Keratinocyte (primary cell): ENCODE results near the gene CNFN. TPM values are rescaled to one million over a fixed set of nuclear protein-coding genes. Genes with fewer than 3 reads are reported as not detected.

Source experiments
- DNase-seq: peaks from one replicate; pipeline ENCODE4 v3.0.0-alpha.2; 2011; ENCODE audit warnings: low read depth, missing footprints, low spot score
- FAIRE-seq: peaks from 2 replicates; lab custom pipeline; 2011; peaks lifted over from hg19 to GRCh38; lab: Jason Lieb, UNC
- H2AFZ ChIP-seq: 2 replicates; pipeline ENCODE4 v1.6.0; 2012; ENCODE audit warnings: low read length, control low read depth, inconsistent platforms; ENCODE audit not compliant: control insufficient read depth
- H3K27ac ChIP-seq: 2 replicates; pipeline ENCODE4 v1.5.1; 2011; ENCODE audit warnings: low read length; ENCODE audit not compliant: control insufficient read depth, insufficient read depth
- H3K27me3 ChIP-seq: 3 replicates; pipeline ENCODE4 v1.6.0; 2011; ENCODE audit warnings: low read length; ENCODE audit not compliant: control insufficient read depth, insufficient read depth; ENCODE audit errors: extremely low read depth
- H3K36me3 ChIP-seq, 2 experiments: 2 replicates in 1 of 2; 3 replicates in 1 of 2; pipeline ENCODE4 v1.5.1; 2011; ENCODE audit warnings: low read length in 2 of 2, mild to moderate bottlenecking in 1 of 2; ENCODE audit not compliant: control insufficient read depth in 2 of 2, insufficient read depth in 2 of 2; ENCODE audit errors: extremely low read depth in 1 of 2
- H3K4me1 ChIP-seq: 3 replicates; pipeline ENCODE4 v1.5.1; 2011; ENCODE audit warnings: low read length; ENCODE audit not compliant: control insufficient read depth, insufficient read depth; ENCODE audit errors: extremely low read depth
- H3K4me2 ChIP-seq: 3 replicates; pipeline ENCODE4 v1.6.0; 2011; ENCODE audit warnings: low read depth, low read length; ENCODE audit not compliant: control insufficient read depth, insufficient read depth; ENCODE audit errors: extremely low read depth
- H3K4me3 ChIP-seq, 3 experiments: fragments of 200-600 bp in 1 of 3; sonication (generic) in 1 of 3; 2 replicates in 2 of 3; 3 replicates in 1 of 3; pipeline ENCODE4 v1.5.1; 2011 to 2016; ENCODE audit warnings: low read length in 3 of 3, mild to moderate bottlenecking in 3 of 3, control low read depth in 2 of 3, inconsistent platforms in 1 of 3, low read depth in 1 of 3, mixed read lengths in 1 of 3, mixed run types in 1 of 3, moderate library complexity in 1 of 3; ENCODE audit not compliant: control insufficient read depth in 2 of 3, insufficient read depth in 2 of 3; ENCODE audit errors: extremely low read depth in 1 of 3
- H3K79me2 ChIP-seq: 2 replicates; pipeline ENCODE4 v1.6.0; 2012; ENCODE audit warnings: low read length; ENCODE audit not compliant: control insufficient read depth, insufficient read depth
- H3K9ac ChIP-seq: 3 replicates; pipeline ENCODE4 v1.6.0; 2011; ENCODE audit warnings: low read length; ENCODE audit not compliant: control insufficient read depth, insufficient read depth; ENCODE audit errors: extremely low read depth
- H3K9me1 ChIP-seq: 3 replicates; pipeline ENCODE4 v1.6.0; 2011; ENCODE audit warnings: low read length; ENCODE audit not compliant: control insufficient read depth, insufficient read depth; ENCODE audit errors: extremely low read depth
- H3K9me3 ChIP-seq: 2 replicates; pipeline ENCODE4 v1.5.1; 2012; ENCODE audit warnings: low read depth, low read length; ENCODE audit not compliant: control insufficient read depth
- H4K20me1 ChIP-seq: 3 replicates; pipeline ENCODE4 v1.6.0; 2011; ENCODE audit warnings: low read length; ENCODE audit not compliant: control insufficient read depth, insufficient read depth; ENCODE audit errors: extremely low read depth
- EZH2 ChIP-seq: IDR thresholded peaks from one replicate; pipeline ENCODE4 v1.6.1; 2012; ENCODE audit warnings: inconsistent platforms, mild to moderate bottlenecking, low read length, moderate library complexity
- dilution Hi-C: fragments of 300-500 bp; cut with MboI; formaldehyde crosslinking; loops from one replicate; pipeline ENCODE4 v1.7.0; 2020; ENCODE audit warnings: low sequenced_read_pairs; ENCODE audit not compliant: extremely low pct_ligation_motif_present
- polyA plus RNA-seq, 5 experiments: library from polyadenylated mRNA; depleted of rRNA in 3 of 5; stranded (reverse) in 3 of 5; stranded (forward) in 1 of 5; unstranded in 1 of 5; fragments of >200 nt; gene quantifications; 1 replicate in 1 of 5; 2 replicates in 3 of 5; 3 replicates in 1 of 5; pipeline versions ENCODE4 v1.2.1 to v1.2.3, GENCODE V29; 2011 to 2012; ENCODE audit warnings: missing spikeins in 2 of 5, low read depth in 1 of 5, low replicate concordance in 1 of 5
- TF ChIP-seq, protein P1 (sequence below), 3 experiments: IDR thresholded peaks in 1 of 3; conservative IDR thresholded peaks in 1 of 3; optimal IDR thresholded peaks in 1 of 3; 2 replicates in 2 of 3; 3 replicates in 1 of 3; pipeline versions ENCODE3 to v1.5.1; 2011; ENCODE audit warnings: low read length in 3 of 3, mild to moderate bottlenecking in 3 of 3, moderate library complexity in 2 of 3, control low read depth in 1 of 3, inconsistent platforms in 1 of 3; ENCODE audit not compliant: insufficient read depth in 2 of 3; ENCODE audit errors: extremely low read depth in 1 of 3

CNFN gene
- polyA plus RNA-seq, 1 donor (not counting 4 experiments of a cell fraction or from before 2014, with no cell fraction given): 3.0 TPM

DNA sequence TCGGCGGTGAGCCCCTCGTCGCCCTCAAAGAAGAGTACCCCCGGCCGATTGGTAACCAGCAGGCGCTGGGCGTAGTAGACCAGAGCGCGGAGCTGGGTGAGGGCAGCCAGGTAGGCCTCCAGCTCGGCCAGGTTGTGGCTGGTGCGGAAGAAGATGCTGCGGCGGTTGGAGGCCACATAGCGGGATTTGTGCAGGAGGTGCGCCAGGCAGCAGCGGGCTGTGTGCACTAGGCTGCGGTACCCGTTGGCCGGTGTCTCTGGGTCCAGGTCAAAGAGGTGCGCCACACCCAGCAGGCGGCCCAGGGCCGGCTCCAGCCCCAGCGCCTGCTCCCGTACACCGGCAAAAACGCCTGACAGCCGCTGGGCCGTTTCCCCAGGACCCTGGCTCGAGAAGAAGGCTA, 20.3 kb upstream of the CNFN start:
- Histone ChIP-seq H3K4me2 (no peak overlapping the region), H4K20me1 (peaks cover 3% of the 10 kb centered on the region), H3K9me3 (no peaks in the 10 kb centered on the region), H3K79me2 (no peaks in the 10 kb centered on the region), H3K27me3 (no peaks in the 10 kb centered on the region), H3K4me3 (no peak overlapping the region), H3K9me1 (no peaks in the 10 kb centered on the region), H3K9ac (no peak overlapping the region), H3K4me1 (peaks cover 2% of the 10 kb centered on the region), H3K27ac (no peak overlapping the region), H2AFZ (no peak overlapping the region), H3K36me3 (peaks cover 15 to 19% of the 10 kb centered on the region in 2 experiments)
- no peak for TF ChIP-seq EZH2
- TF ChIP-seq, protein P1, sequence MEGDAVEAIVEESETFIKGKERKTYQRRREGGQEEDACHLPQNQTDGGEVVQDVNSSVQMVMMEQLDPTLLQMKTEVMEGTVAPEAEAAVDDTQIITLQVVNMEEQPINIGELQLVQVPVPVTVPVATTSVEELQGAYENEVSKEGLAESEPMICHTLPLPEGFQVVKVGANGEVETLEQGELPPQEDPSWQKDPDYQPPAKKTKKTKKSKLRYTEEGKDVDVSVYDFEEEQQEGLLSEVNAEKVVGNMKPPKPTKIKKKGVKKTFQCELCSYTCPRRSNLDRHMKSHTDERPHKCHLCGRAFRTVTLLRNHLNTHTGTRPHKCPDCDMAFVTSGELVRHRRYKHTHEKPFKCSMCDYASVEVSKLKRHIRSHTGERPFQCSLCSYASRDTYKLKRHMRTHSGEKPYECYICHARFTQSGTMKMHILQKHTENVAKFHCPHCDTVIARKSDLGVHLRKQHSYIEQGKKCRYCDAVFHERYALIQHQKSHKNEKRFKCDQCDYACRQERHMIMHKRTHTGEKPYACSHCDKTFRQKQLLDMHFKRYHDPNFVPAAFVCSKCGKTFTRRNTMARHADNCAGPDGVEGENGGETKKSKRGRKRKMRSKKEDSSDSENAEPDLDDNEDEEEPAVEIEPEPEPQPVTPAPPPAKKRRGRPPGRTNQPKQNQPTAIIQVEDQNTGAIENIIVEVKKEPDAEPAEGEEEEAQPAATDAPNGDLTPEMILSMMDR (optimal IDR thresholded peaks at IDR 0.05 in 1 of 3, IDR thresholded peaks at IDR 0.05 in 1 of 3, conservative IDR thresholded peaks at IDR 0.05 in 1 of 3; ENCODE audit: extremely low read depth in 1 of 3, insufficient read depth in 2 of 3, low read length in 3 of 3): no peak
- dilution Hi-C loops: no loop called here
- FAIRE-seq (no peak), DNase-seq (no peak)

GRCh38 chr19:42409477-42409876, 19.4 kb upstream of the CNFN start:
- Histone ChIP-seq H3K4me2 (no peak overlapping the region), H3K9me1 (no peaks in the 10 kb centered on the region), H3K27me3 (no peaks in the 10 kb centered on the region), H3K79me2 (no peaks in the 10 kb centered on the region), H3K9ac (no peak overlapping the region), H2AFZ (no peak overlapping the region), H3K36me3 (peaks cover 17 to 18% of the 10 kb centered on the region in 2 experiments), H3K27ac (no peak overlapping the region), H3K4me3 (no peak overlapping the region), H3K4me1 (peaks cover 2% of the 10 kb centered on the region), H4K20me1 (peaks cover 3% of the 10 kb centered on the region), H3K9me3 (no peaks in the 10 kb centered on the region)
- DNase-seq: no peak
- dilution Hi-C loops: no loop called here
- no peak for FAIRE-seq
- TF ChIP-seq, protein P1 (optimal IDR thresholded peaks at IDR 0.05 in 1 of 3, IDR thresholded peaks at IDR 0.05 in 1 of 3, conservative IDR thresholded peaks at IDR 0.05 in 1 of 3; ENCODE audit: extremely low read depth in 1 of 3, insufficient read depth in 2 of 3, low read length in 3 of 3): no peak
- no peak for TF ChIP-seq EZH2
